NCI-H1092 treated with DMSO at 0.1 percent for 48 hours (cell line): ENCODE measurements around the gene TNFSF13B.

Experiments used
- DNase-seq: peaks from one replicate; lab custom pipeline; 2025; lab: John Stamatoyannopoulos, UW

TNFSF13B gene

GRCh38 chr13:108349269-108349668 lies 79.8 kb downstream of the TNFSF13B start:
- no peak for DNase-seq

GRCh38 chr13:108350579-108350978 lies 81.1 kb downstream of the TNFSF13B start:
- DNase-seq: no peak

GRCh38 chr13:108352599-108352998 lies 83.1 kb downstream of the TNFSF13B start:
- DNase-seq: no peak

GRCh38 chr13:108357228-108357627 lies 87.7 kb downstream of the TNFSF13B start:
- no peak for DNase-seq
